Fibroblast of peridontal ligament (primary cell): ENCODE data around the gene ABCC2.
"Not testable (repeated sequence)": the region's sequence is repeated elsewhere in the genome, so short reads cannot be mapped to it uniquely, and the experiment has no call there.

Experiments used
- DNase-seq: peaks from one replicate; pipeline ENCODE4 v3.0.0-alpha.2; 2010; ENCODE audit errors: extremely low read depth

ABCC2 gene

GRCh38 chr10:99895066-99895465 is 112.6 kb downstream of the ABCC2 start:
- not testable (repeated sequence) for DNase-seq

- DNase-seq, result no peak
Measured at GRCh38 chr10:99895867-99896266, 113.4 kb downstream of the ABCC2 start.
